ENCODE results near the gene U2SURP.

DNA sequence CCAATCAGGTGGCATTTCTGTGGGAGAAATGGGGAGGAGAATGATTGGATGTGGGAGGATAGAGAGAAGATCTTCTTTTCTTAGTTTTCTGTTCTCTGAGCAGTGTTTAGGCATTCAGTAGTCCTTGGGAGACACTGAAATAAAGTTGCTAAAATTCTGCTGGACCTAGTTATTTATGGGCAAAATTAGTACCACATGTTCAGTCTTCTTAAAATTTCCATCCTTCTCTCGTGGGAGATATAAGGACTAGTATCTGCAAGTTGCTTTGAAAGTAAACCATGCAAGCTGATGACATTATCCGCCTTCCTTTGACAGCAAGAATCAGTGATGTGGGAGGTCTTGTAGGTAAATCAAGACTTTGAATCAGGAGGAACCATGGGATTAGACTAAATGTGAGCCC, 98.3 kb downstream of the U2SURP start:
- TF ChIP-seq, protein P1, sequence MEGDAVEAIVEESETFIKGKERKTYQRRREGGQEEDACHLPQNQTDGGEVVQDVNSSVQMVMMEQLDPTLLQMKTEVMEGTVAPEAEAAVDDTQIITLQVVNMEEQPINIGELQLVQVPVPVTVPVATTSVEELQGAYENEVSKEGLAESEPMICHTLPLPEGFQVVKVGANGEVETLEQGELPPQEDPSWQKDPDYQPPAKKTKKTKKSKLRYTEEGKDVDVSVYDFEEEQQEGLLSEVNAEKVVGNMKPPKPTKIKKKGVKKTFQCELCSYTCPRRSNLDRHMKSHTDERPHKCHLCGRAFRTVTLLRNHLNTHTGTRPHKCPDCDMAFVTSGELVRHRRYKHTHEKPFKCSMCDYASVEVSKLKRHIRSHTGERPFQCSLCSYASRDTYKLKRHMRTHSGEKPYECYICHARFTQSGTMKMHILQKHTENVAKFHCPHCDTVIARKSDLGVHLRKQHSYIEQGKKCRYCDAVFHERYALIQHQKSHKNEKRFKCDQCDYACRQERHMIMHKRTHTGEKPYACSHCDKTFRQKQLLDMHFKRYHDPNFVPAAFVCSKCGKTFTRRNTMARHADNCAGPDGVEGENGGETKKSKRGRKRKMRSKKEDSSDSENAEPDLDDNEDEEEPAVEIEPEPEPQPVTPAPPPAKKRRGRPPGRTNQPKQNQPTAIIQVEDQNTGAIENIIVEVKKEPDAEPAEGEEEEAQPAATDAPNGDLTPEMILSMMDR (IDR thresholded peaks at IDR 0.05; ENCODE audit: extremely low read depth in 1 of 2, insufficient read depth in 1 of 2, low read depth in 1 of 2, low read length in 2 of 2), result no peak
- no peak for TF ChIP-seq FOS (IDR thresholded peaks at IDR 0.05; ENCODE audit: borderline replicate concordance, insufficient read depth, low read length)
- TF ChIP-seq POLR2A (IDR thresholded peaks at IDR 0.05; ENCODE audit: low read depth, low read length), result no peak
- no peak for TF ChIP-seq EZH2 (IDR thresholded peaks at IDR 0.05; ENCODE audit: borderline replicate concordance, low read depth, low read length, severe bottlenecking)
